HCT116 (cell line): Measurements from ENCODE around the gene PCDHGC5. TPM values are rescaled to one million over a fixed set of nuclear protein-coding genes. Genes with fewer than 3 reads are reported as not detected.

Experiments
- ATAC-seq: fragments of 200-7000 bp; cut with Tn5 transposase; 2 replicates; pipeline ENCODE4 v1.9.1; 2020; ENCODE audit warnings: mild to moderate bottlenecking, moderate library complexity
- BruUV-seq: library from RNA; stranded (reverse); fragments of 400-500 nt; replicated peaks from 2 replicates; lab custom pipeline; 2021; lab: Mats Ljungman, UMichigan
- CTCF ChIA-PET: fragments of 300-600 bp; sonication (Branson Sonifier 250); formaldehyde crosslinking; loops from one replicate; lab custom pipeline; 2021; ENCODE audit warnings: antibody characterized with exemption; lab: Charles Lee
- POLR2A ChIA-PET: fragments of 300-600, 350-600 bp; sonication (Branson Sonifier 250); formaldehyde crosslinking; loops from one replicate; lab custom pipeline; 2021; ENCODE audit warnings: antibody characterized with exemption; lab: Charles Lee
- RAD21 ChIA-PET, 2 experiments: fragments of 300-600 bp; sonication (Branson Sonifier 250); formaldehyde crosslinking; loops; one replicate each; lab custom pipeline; 2023; ENCODE audit warnings: low total read pairs in 2 of 2; ENCODE audit not compliant: uncharacterized antibody in 2 of 2, unreplicated experiment in 2 of 2, low non-redundant PET in 1 of 2; lab: Charles Lee
- DNase-seq: peaks from one replicate; pipeline ENCODE4 v3.0.0-alpha.2; 2010; ENCODE audit warnings: low read depth, low spot score
- H2AFZ ChIP-seq: fragments of 200-600 bp; shearing (Covaris generic), sonication (generic); 2 replicates; pipeline ENCODE4 v1.6.1; 2017; ENCODE audit warnings: low read depth, mixed run types, mixed read lengths, antibody characterized with exemption, low read length; ENCODE audit not compliant: poor library complexity, severe bottlenecking
- H3K27ac ChIP-seq: 2 replicates; pipeline ENCODE4 v1.5.1; 2012; ENCODE audit warnings: low read depth, low read length
- H3K27me3 ChIP-seq: fragments of 200-600 bp; sonication (generic); 2 replicates; pipeline ENCODE4 v1.6.1; 2016; ENCODE audit warnings: mixed run types, low read length, mixed read lengths; ENCODE audit not compliant: insufficient read depth
- H3K36me3 ChIP-seq, 2 experiments: fragments of 200-500 bp in 1 of 2; fragments of 200-600 bp in 1 of 2; sonication (Bioruptor generic) in 1 of 2; sonication (generic) in 1 of 2; 2 replicates each; pipeline versions ENCODE4 v1.5.1 to v1.6.1; 2014 to 2016; ENCODE audit warnings: low read length in 2 of 2, inconsistent platforms in 1 of 2, mixed read lengths in 1 of 2, mixed run types in 1 of 2; ENCODE audit not compliant: insufficient read depth in 2 of 2, control insufficient read depth in 1 of 2
- H3K4me1 ChIP-seq, 2 experiments: fragments of 200-600 bp in 1 of 2; sonication (generic) in 1 of 2; 2 replicates each; pipeline versions ENCODE4 v1.5.1 to v1.6.1; 2012 to 2017; ENCODE audit warnings: low read length in 2 of 2, inconsistent platforms in 1 of 2, mild to moderate bottlenecking in 1 of 2, mixed read lengths in 1 of 2, mixed run types in 1 of 2, moderate library complexity in 1 of 2; ENCODE audit not compliant: insufficient read depth in 2 of 2, control insufficient read depth in 1 of 2
- H3K4me2 ChIP-seq: fragments of 200-600 bp; sonication (generic); 2 replicates; pipeline ENCODE4 v1.6.1; 2017; ENCODE audit warnings: mixed run types, low read length, mixed read lengths
- H3K4me3 ChIP-seq, 2 experiments: fragments of 200-600 bp in 1 of 2; sonication (generic) in 1 of 2; replicated peaks in 1 of 2; 2 replicates each; pipeline ENCODE4 v1.5.1; 2011 to 2016; ENCODE audit warnings: low read length in 2 of 2, control low read depth in 1 of 2, low read depth in 1 of 2, mild to moderate bottlenecking in 1 of 2, mixed read lengths in 1 of 2, mixed run types in 1 of 2
- H3K79me2 ChIP-seq: fragments of 200-600 bp; sonication (generic); 2 replicates; pipeline ENCODE4 v1.6.1; 2017; ENCODE audit warnings: mild to moderate bottlenecking, mixed run types, low read length, moderate library complexity, mixed read lengths; ENCODE audit not compliant: insufficient read depth
- H3K9ac ChIP-seq: fragments of 200-600 bp; sonication (generic); 2 replicates; pipeline ENCODE4 v1.6.1; 2016; ENCODE audit warnings: low read length, mixed read lengths
- H3K9me2 ChIP-seq: fragments of 200-600 bp; sonication (generic), shearing (Covaris generic); 2 replicates; pipeline ENCODE4 v1.6.1; 2017; ENCODE audit warnings: mixed run types, mild to moderate bottlenecking, moderate library complexity; ENCODE audit not compliant: insufficient read depth
- H3K9me3 ChIP-seq, 2 experiments: fragments of 200-500 bp in 1 of 2; fragments of 200-600 bp in 1 of 2; sonication (Bioruptor generic) in 1 of 2; sonication (generic) in 1 of 2; 2 replicates each; pipeline ENCODE4 v1.6.1; 2014 to 2017; ENCODE audit warnings: low read length in 2 of 2, mixed read lengths in 2 of 2, inconsistent platforms in 1 of 2, low read depth in 1 of 2, mild to moderate bottlenecking in 1 of 2, mixed run types in 1 of 2, moderate library complexity in 1 of 2; ENCODE audit not compliant: control insufficient read depth in 1 of 2, insufficient read depth in 1 of 2
- H4K20me1 ChIP-seq: fragments of 200-600 bp; sonication (generic), shearing (Covaris generic); 2 replicates; pipeline ENCODE4 v1.6.1; 2017; ENCODE audit warnings: mixed run types, mild to moderate bottlenecking, moderate library complexity; ENCODE audit not compliant: insufficient read depth
- CEBPB ChIP-seq: IDR thresholded peaks from 2 replicates; pipeline ENCODE4 v1.6.1; 2012; ENCODE audit warnings: low read depth
- JUND ChIP-seq: IDR thresholded peaks from 2 replicates; pipeline ENCODE4 v1.6.1; 2012
- MAX ChIP-seq: IDR thresholded peaks from 2 replicates; pipeline ENCODE4 v1.6.1; 2012
- POLR2A ChIP-seq: IDR thresholded peaks from 2 replicates; pipeline ENCODE4 v1.7.0; 2011; ENCODE audit warnings: borderline replicate concordance; ENCODE audit not compliant: insufficient read depth, insufficient read length; ENCODE audit errors: extremely low read depth
- SP1 ChIP-seq: IDR thresholded peaks from 2 replicates; pipeline ENCODE4 v1.6.1; 2012; ENCODE audit warnings: low read depth
- SRF ChIP-seq: IDR thresholded peaks from 2 replicates; pipeline ENCODE4 v1.6.1; 2012; ENCODE audit warnings: low read depth
- YY1 ChIP-seq: IDR thresholded peaks from 2 replicates; pipeline ENCODE4 v1.6.1; 2011; ENCODE audit warnings: low read length, low read depth, moderate library complexity, mild to moderate bottlenecking; ENCODE audit not compliant: insufficient replicate concordance; ENCODE audit errors: extremely low read depth
- ZBTB33 ChIP-seq: IDR thresholded peaks from 2 replicates; pipeline ENCODE4 v1.6.1; 2011; ENCODE audit warnings: mild to moderate bottlenecking, low read length, moderate library complexity; ENCODE audit not compliant: insufficient replicate concordance; ENCODE audit errors: extremely low read depth
- ZFX ChIP-seq: fragments of 450-650 bp; IDR thresholded peaks from 2 replicates; pipeline ENCODE4 v1.6.1; 2017
- intact Hi-C: fragments of 100-400 bp; cut with micrococcal nuclease; formaldehyde crosslinking; loops from 2 replicates; pipeline ENCODE4 v1.10.0; 2022
- total RNA-seq: library from RNA; stranded (reverse); gene quantifications from one replicate; pipeline ENCODE4 v1.2.1, GENCODE V29; 2021; ENCODE audit not compliant: unreplicated experiment

PCDHGC5 gene
- total RNA-seq, 1 experiment from 2014 or later, result not detected

DNA sequence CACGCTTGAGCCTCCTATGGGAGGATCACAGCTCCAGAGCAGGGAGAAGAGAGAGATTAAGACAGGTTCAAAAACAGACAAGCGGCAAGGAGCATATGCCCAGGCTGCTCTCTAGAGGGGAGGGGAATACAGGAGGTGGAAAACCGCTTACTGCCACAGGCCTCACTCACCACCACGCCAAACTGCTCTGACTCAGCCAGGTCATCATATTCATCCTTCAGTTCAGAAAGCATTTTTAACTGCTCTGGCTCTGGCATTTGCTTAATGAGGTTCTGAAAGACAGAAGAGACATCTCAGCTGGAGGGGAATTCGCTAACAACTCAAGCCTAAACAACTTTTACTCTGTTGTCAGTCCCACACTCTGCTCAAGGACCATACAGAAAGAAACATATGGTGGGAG lies 40.1 kb downstream of the PCDHGC5 start:
- Histone ChIP-seq H3K27me3 (no peaks in the 10 kb centered on the region), H3K4me1 (peaks cover 7 to 13% of the 10 kb centered on the region in 2 experiments; a peak in 3 of 4 replicates), H3K79me2 (peaks cover 4% of the 10 kb centered on the region; the same call in 1 of the 2 replicates), H3K36me3 (peaks cover 12 to 46% of the 10 kb centered on the region in 2 experiments), H3K4me3 (no peak overlapping the region), H3K9me2 (no peaks in the 10 kb centered on the region), H2AFZ (no peak overlapping the region), H3K9ac (no peak overlapping the region), H3K9me3 (no peaks in the 10 kb centered on the region), H3K27ac (no peak overlapping the region), H3K4me2 (no peak overlapping the region), H4K20me1 (no peaks in the 10 kb centered on the region)
- ATAC-seq, result no peak
- ChIA-PET CTCF (no interaction called here), POLR2A (no interaction called here), RAD21 (no interaction called here)
- no peak for TF ChIP-seq YY1
- no peak for TF ChIP-seq POLR2A
- no peak for TF ChIP-seq JUND
- TF ChIP-seq SRF, result no peak
- TF ChIP-seq ZBTB33, result no peak
- no peak for TF ChIP-seq CEBPB
- TF ChIP-seq MAX, result no peak
- 0 out of 2 replicates have a peak, but pooled peaks have one; percentile 10 for TF ChIP-seq ZFX
- TF ChIP-seq SP1, result no peak
- no peak for DNase-seq
- intact Hi-C loops, result no loop called here
- BruUV-seq, result TSS peak; percentile 17

DNA sequence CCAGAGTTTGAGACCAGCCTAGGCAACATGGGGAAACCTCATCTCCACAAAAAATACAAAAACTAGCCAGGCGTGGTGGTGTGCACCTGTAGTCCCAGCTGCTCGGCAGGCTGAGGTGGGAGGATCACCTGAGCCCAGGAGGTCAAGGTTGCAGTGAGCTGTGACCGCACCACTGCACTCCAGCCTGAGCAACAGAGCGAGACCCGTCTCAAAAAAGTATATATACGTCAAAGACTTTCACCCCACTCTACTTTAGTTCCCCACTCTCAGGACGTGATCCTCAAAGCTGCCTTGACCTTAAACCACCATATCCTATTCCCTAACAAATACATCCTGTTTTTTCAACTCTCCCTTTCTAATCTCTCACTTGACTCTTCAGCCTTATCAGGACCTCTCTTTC lies 41.0 kb downstream of the PCDHGC5 start:
- Histone ChIP-seq H2AFZ (no peak overlapping the region), H3K4me2 (no peak overlapping the region), H3K27me3 (no peaks in the 10 kb centered on the region), H3K36me3 (peaks cover 15 to 46% of the 10 kb centered on the region in 2 experiments), H3K4me3 (no peak overlapping the region), H3K4me1 (peaks cover 3 to 4% of the 10 kb centered on the region in 2 experiments; a peak in 3 of 4 replicates), H3K9me2 (no peaks in the 10 kb centered on the region), H4K20me1 (no peaks in the 10 kb centered on the region), H3K9ac (no peak overlapping the region), H3K9me3 (no peaks in the 10 kb centered on the region), H3K79me2 (no peaks in the 10 kb centered on the region), H3K27ac (no peak overlapping the region)
- POLR2A ChIA-PET, result no interaction called here
- DNase-seq (no peak), ATAC-seq (no peak)
- TF ChIP-seq SRF, result no peak
- BruUV-seq, result no TSS peak
- CTCF ChIA-PET, result no interaction called here
- RAD21 ChIA-PET, result no interaction called here
- intact Hi-C loops, result no loop called here
